ENCODE measurements around the gene ARHGDIB.

ARHGDIB gene

GRCh38 chr12:14956024-14956891 lies 5.1 kb downstream of the ARHGDIB start:
- DNase-seq, result peak; percentile 44 to 79 (median 64)

- peak in 2 of 4 experiments; percentile 39 to 46 for DNase-seq
These were observed 7.1 kb downstream of the ARHGDIB start for GRCh38 chr12:14954269-14954668.

- DNase-seq, result no peak
These were observed 7.6 kb downstream of the ARHGDIB start for GRCh38 chr12:14953752-14954151.

- peak; percentile 54 to 90 (median 76) for DNase-seq
These were observed 9.0 kb downstream of the ARHGDIB start for GRCh38 chr12:14952299-14952921.

- DNase-seq, result no peak
These were observed 9.6 kb downstream of the ARHGDIB start for GRCh38 chr12:14951851-14952250.

GRCh38 chr12:14950982-14951746 lies 10.2 kb downstream of the ARHGDIB start:
- DNase-seq, result no peak

- DNase-seq, result peak in 1 of 4 experiments; percentile 35
These were observed 11.0 kb downstream of the ARHGDIB start for GRCh38 chr12:14950421-14950820.

GRCh38 chr12:14949631-14950030 lies 11.8 kb downstream of the ARHGDIB start:
- no peak for DNase-seq

GRCh38 chr12:14948672-14949071 lies 12.7 kb downstream of the ARHGDIB start:
- DNase-seq, result peak; percentile 73 to 92 (median 85)

- DNase-seq, result no peak
These were observed 14.5 kb downstream of the ARHGDIB start for GRCh38 chr12:14946861-14947260.

- no peak for DNase-seq
These were observed 15.2 kb downstream of the ARHGDIB start for GRCh38 chr12:14946162-14946561.

- DNase-seq, result no peak
These were observed 19.0 kb downstream of the ARHGDIB start for GRCh38 chr12:14942196-14942931.

- DNase-seq, result no peak
These were observed 20.0 kb downstream of the ARHGDIB start for GRCh38 chr12:14941369-14941768.

- no peak for DNase-seq
These were observed 23.1 kb downstream of the ARHGDIB start, which contains the start of gene ERP27 for GRCh38 chr12:14938301-14938700. ERP27 (minus strand) TSS chr12:14938537; CDS start chr12:14938508, 29 bp downstream.

- peak in 3 of 4 experiments; percentile 7 to 30 (median 29) for DNase-seq
These were observed 23.7 kb downstream of the ARHGDIB start for GRCh38 chr12:14937689-14938088.

GRCh38 chr12:14937014-14937413 lies 24.4 kb downstream of the ARHGDIB start:
- DNase-seq, result no peak

GRCh38 chr12:14936224-14936861 lies 25.1 kb downstream of the ARHGDIB start:
- DNase-seq, result peak in 3 of 4 experiments; percentile 19 to 55 (median 42)

- no peak for DNase-seq
These were observed 26.4 kb downstream of the ARHGDIB start for GRCh38 chr12:14935031-14935430.

GRCh38 chr12:14934511-14934910 lies 26.9 kb downstream of the ARHGDIB start:
- DNase-seq, result no peak

- no peak for DNase-seq
These were observed 29.4 kb downstream of the ARHGDIB start for GRCh38 chr12:14931791-14932560.

GRCh38 chr12:14931359-14931758 lies 30.0 kb downstream of the ARHGDIB start:
- DNase-seq, result no peak

All from suppressor macrophage (primary cell).